NCI-H446 (cell line): ENCODE data around the gene DNASE1.

Experiments used
- DNase-seq, 2 experiments: peaks; one replicate each; lab custom pipeline; 2025; lab: John Stamatoyannopoulos, UW

Gene DNASE1

GRCh38 chr16:3696425-3697218 is 42.1 kb downstream of the DNASE1 start:
- no peak for DNase-seq

DNA sequence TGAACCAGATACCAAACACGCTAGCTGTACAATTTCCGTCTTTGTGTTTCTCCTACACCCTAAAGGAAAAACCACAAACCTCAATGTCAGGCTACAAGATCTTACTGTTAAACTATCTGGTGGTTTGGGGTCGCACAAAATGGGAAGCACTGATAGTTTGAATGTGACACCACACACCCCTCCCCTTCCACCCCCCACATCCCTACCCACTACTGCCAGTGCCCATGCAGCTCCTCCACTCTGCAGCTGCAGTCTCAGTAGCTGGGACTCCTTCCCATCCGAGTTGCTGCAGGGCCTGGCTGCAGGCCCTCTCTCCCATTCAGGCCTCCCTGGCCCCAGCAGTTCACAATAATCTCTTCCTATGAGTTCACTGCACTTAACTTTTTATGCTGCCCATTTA is 44.5 kb downstream of the DNASE1 start:
- no peak for DNase-seq

GRCh38 chr16:3701531-3701930 is 47.0 kb downstream of the DNASE1 start:
- no peak for DNase-seq

DNA sequence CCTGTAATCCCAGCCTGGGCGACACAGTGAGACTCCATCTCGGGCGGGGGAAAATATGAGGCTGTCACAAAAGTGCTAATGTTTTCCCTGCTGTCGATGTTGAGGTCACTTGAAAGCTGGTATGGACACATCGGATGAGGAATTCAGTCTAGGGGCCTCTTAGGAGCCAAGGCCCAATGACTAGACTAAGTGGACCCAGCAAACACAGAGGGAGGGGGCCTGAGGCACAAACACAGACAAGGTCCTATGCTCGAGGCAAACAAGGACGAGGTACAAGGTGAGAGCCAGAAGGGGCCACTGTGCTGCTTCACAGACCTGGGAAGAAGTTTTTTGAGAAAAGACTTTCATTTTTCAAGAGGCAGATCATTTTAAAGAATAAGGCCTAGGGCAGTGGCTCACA is 47.6 kb downstream of the DNASE1 start:
- DNase-seq, result no peak

GRCh38 chr16:3706253-3707012 is 51.9 kb downstream of the DNASE1 start:
- no peak for DNase-seq
